ENCODE measurements around the gene PDE4A.

GRCh38 chr19:10418235-10418484 lies 2.2 kb upstream of the PDE4A start:
- TF ChIP-seq CTCF (IDR thresholded peaks at IDR 0.05) (no peak), POLR2A (IDR thresholded peaks at IDR 0.05) (no peak)

Data from adrenal gland (tissue), 5 donors.